Gastroesophageal sphincter (tissue), 4 donors: ENCODE data around the gene SAP30L. TPM values are rescaled to one million over a fixed set of nuclear protein-coding genes. Genes with fewer than 3 reads are reported as not detected.

Experiments
- ATAC-seq: fragments of 150-250 bp; one replicate; pipeline ENCODE4 v1.9.1; 2016; ENCODE audit warnings: mild to moderate bottlenecking, moderate library complexity
- H3K27ac ChIP-seq, 4 donors: fragments of 200-600 bp; sonication (generic) in 3 of 4; 1 replicate in 3 of 4; 2 replicates in 1 of 4; pipeline ENCODE4 v1.5.1; 2016 to 2019
- H3K27me3 ChIP-seq: fragments of 200-600 bp; sonication (generic); one replicate; pipeline ENCODE4 v1.5.1; 2019
- H3K36me3 ChIP-seq, 2 donors: fragments of 200-600 bp; sonication (generic); one replicate each; pipeline ENCODE4 v1.5.1; 2019; ENCODE audit warnings: control low read depth in 1 of 2
- H3K4me1 ChIP-seq, 3 donors: fragments of 200-600 bp; sonication (generic); 1 replicate in 2 of 3; 2 replicates in 1 of 3; pipeline ENCODE4 v1.5.1; 2016 to 2019; ENCODE audit warnings: control low read depth in 2 of 3
- H3K4me3 ChIP-seq, 2 donors: fragments of 200-600 bp; sonication (generic); one replicate each; pipeline ENCODE4 v1.5.1; 2019; ENCODE audit warnings: mild to moderate bottlenecking in 1 of 2, moderate library complexity in 1 of 2
- H3K9me3 ChIP-seq, 3 donors: fragments of 200-600 bp; sonication (generic); one replicate each; pipeline ENCODE4 v1.5.1; 2017 to 2019; ENCODE audit warnings: control low read depth in 2 of 3
- CTCF ChIP-seq, 4 experiments: fragments of 200-600 bp in 2 of 4; fragments of 450-650 bp in 2 of 4; sonication (generic) in 1 of 4; IDR thresholded peaks; one replicate each; pipeline ENCODE4 v1.5.1; 2017 to 2019; ENCODE audit warnings: antibody characterized with exemption in 4 of 4, mild to moderate bottlenecking in 2 of 4, moderate library complexity in 2 of 4
- EP300 ChIP-seq: sonication (generic); formaldehyde crosslinking; IDR thresholded peaks from one replicate; pipeline ENCODE4 v1.6.1; 2017; ENCODE audit warnings: antibody characterized with exemption, mild to moderate bottlenecking
- POLR2A ChIP-seq, 2 donors: fragments of 450-650 bp; IDR thresholded peaks; one replicate each; pipeline ENCODE4 v1.6.1; 2017; ENCODE audit warnings: antibody characterized with exemption in 2 of 2, mild to moderate bottlenecking in 2 of 2, moderate library complexity in 1 of 2
- POLR2AphosphoS5 ChIP-seq: sonication (generic); formaldehyde crosslinking; IDR thresholded peaks from one replicate; pipeline ENCODE4 v1.6.1; 2017; ENCODE audit warnings: antibody characterized with exemption
- WGBS, 2 donors: methylation state at CpG; one replicate each; pipeline ENCODE4 v1.1.5; 2018; ENCODE audit warnings: low coverage in 1 of 2; 5-methylcytosine and 5-hydroxymethylcytosine counted together
- total RNA-seq, 4 donors: library from RNA; depleted of rRNA; stranded (reverse); fragments of >200 nt; gene quantifications; one replicate each; pipeline ENCODE4 v1.1.0, GENCODE V29; 2016

Gene SAP30L
- 10 to 100 TPM; 37.4 to 88.3 (median 68.8) TPM for total RNA-seq

GRCh38 chr5:154445422-154446194 lies at the start of gene SAP30L:
TSS of gene SAP30L (plus strand) at chr5:154445997. CDS start at chr5:154446605, 608 bp downstream.
- H3K4me1 ChIP-seq, result peaks cover 0 to 47% (median 7%) of the 10 kb centered on the region in 3 donors
- H3K27ac ChIP-seq, result peak within 1 kb of the TSS; percentile 48 to 95 (median 88)
- peak; percentile 68 to 73 for TF ChIP-seq POLR2A (IDR thresholded peaks at IDR 0.05)
- TF ChIP-seq POLR2AphosphoS5, result peak; percentile 84
- TF ChIP-seq CTCF (IDR thresholded peaks at IDR 0.05), result no peak
- H3K27me3 ChIP-seq, result no peaks in the 10 kb centered on the region
- peaks cover 0 to 30% of the 10 kb centered on the region in 2 donors for H3K36me3 ChIP-seq
- ATAC-seq, result peak; percentile 99
- 1% methylated on average over 17 to 18 of the region's 70 CpGs for WGBS, 2 donors
- H3K4me3 ChIP-seq, result peak within 1 kb of the TSS; percentile 75 to 98
- no peaks in the 10 kb centered on the region for H3K9me3 ChIP-seq

GRCh38 chr5:154396128-154396527 lies 49.7 kb upstream of the SAP30L start:
- H3K27ac ChIP-seq, result no peak overlapping the region
- peaks cover 0 to 26% of the 10 kb centered on the region in 2 donors for H3K36me3 ChIP-seq
- no peak for TF ChIP-seq EP300
- TF ChIP-seq POLR2AphosphoS5, result no peak
- TF ChIP-seq POLR2A (IDR thresholded peaks at IDR 0.05), result no peak
- no peak for TF ChIP-seq CTCF (IDR thresholded peaks at IDR 0.05)
- 100% methylated on average over 2 to 3 of the region's 3 CpGs for WGBS, 2 donors
- no peaks in the 10 kb centered on the region for H3K4me1 ChIP-seq
- H3K27me3 ChIP-seq, result no peaks in the 10 kb centered on the region
- no peaks in the 10 kb centered on the region for H3K9me3 ChIP-seq
- ATAC-seq, result no peak
- H3K4me3 ChIP-seq, result no peak overlapping the region

- H3K27ac ChIP-seq, result no peak overlapping the region
- no peak for TF ChIP-seq EP300
- no peaks in the 10 kb centered on the region for H3K9me3 ChIP-seq
- no peak overlapping the region for H3K4me3 ChIP-seq
- no peaks in the 10 kb centered on the region for H3K4me1 ChIP-seq
- WGBS, 2 donors, result 78% methylated on average over 3 to 6 of the region's 10 CpGs
- no peak for ATAC-seq
- no peaks in the 10 kb centered on the region for H3K27me3 ChIP-seq
- peaks cover 0 to 19% of the 10 kb centered on the region in 2 donors for H3K36me3 ChIP-seq
Observed at GRCh38 chr5:154397652-154398406, 48.0 kb upstream of the SAP30L start.

- no peaks in the 10 kb centered on the region for H3K9me3 ChIP-seq
- H3K36me3 ChIP-seq, result peaks cover 0 to 4% of the 10 kb centered on the region in 2 donors
- TF ChIP-seq CTCF (IDR thresholded peaks at IDR 0.05), result no peak
- TF ChIP-seq POLR2A (IDR thresholded peaks at IDR 0.05), result no peak
- no peak for TF ChIP-seq EP300
- no peak for TF ChIP-seq POLR2AphosphoS5
- WGBS, 2 donors, result 89% methylated on average over 3 of the region's 3 CpGs; no CpG with 5 or more reads in 1 of the 2 donors
- no peaks in the 10 kb centered on the region for H3K27me3 ChIP-seq
- H3K27ac ChIP-seq, result no peak overlapping the region
- no peak for ATAC-seq
- no peak overlapping the region for H3K4me3 ChIP-seq
- peaks cover 0 to 10% (median 6%) of the 10 kb centered on the region in 3 donors for H3K4me1 ChIP-seq
Observed at GRCh38 chr5:154400678-154401077, 45.1 kb upstream of the SAP30L start.

- Histone ChIP-seq H3K4me3 (no peak overlapping the region), H3K4me1 (peaks cover 0 to 10% (median 6%) of the 10 kb centered on the region in 3 donors), H3K27me3 (no peaks in the 10 kb centered on the region), H3K36me3 (peaks cover 0 to under 1% of the 10 kb centered on the region in 2 donors), H3K9me3 (no peaks in the 10 kb centered on the region), H3K27ac (no peak overlapping the region)
- ATAC-seq, result no peak
- no peak for TF ChIP-seq EP300
- TF ChIP-seq POLR2AphosphoS5, result no peak
- TF ChIP-seq CTCF (IDR thresholded peaks at IDR 0.05), result no peak
- no peak for TF ChIP-seq POLR2A (IDR thresholded peaks at IDR 0.05)
- WGBS, 2 donors, result 78 to 89% methylated on average over 4 of the region's 5 CpGs
Observed at GRCh38 chr5:154401355-154401754, 44.4 kb upstream of the SAP30L start.
